Suprapubic skin (tissue), 4 donors: ENCODE data around the gene PIGZ. TPM values are rescaled to one million over a fixed set of nuclear protein-coding genes. Genes with fewer than 3 reads are reported as not detected.

Experiments
- DNase-seq, 2 donors: peaks; one replicate each; pipeline ENCODE4 v3.0.0-alpha.2; 2019; ENCODE audit warnings: low spot score in 2 of 2
- H3K27ac ChIP-seq: fragments of 200-600 bp; sonication (generic); one replicate; pipeline ENCODE4 v1.5.1; 2019
- H3K27me3 ChIP-seq: fragments of 200-600 bp; sonication (generic); one replicate; pipeline ENCODE4 v1.5.1; 2019
- H3K36me3 ChIP-seq: fragments of 200-600 bp; sonication (generic); one replicate; pipeline ENCODE4 v1.5.1; 2019
- H3K4me1 ChIP-seq: fragments of 200-600 bp; sonication (generic); one replicate; pipeline ENCODE4 v1.5.1; 2019
- H3K4me3 ChIP-seq: fragments of 200-600 bp; sonication (generic); one replicate; pipeline ENCODE4 v1.5.1; 2019; ENCODE audit warnings: mild to moderate bottlenecking
- H3K9me3 ChIP-seq: fragments of 200-600 bp; sonication (generic); one replicate; pipeline ENCODE4 v1.5.1; 2019
- EP300 ChIP-seq: sonication (generic); formaldehyde crosslinking; IDR thresholded peaks from one replicate; pipeline ENCODE4 v1.6.1; 2017; ENCODE audit warnings: antibody characterized with exemption
- POLR2A ChIP-seq, 2 donors: fragments of 450-650 bp; IDR thresholded peaks; one replicate each; pipeline ENCODE4 v1.6.1; 2017; ENCODE audit warnings: antibody characterized with exemption in 2 of 2, mild to moderate bottlenecking in 2 of 2, moderate library complexity in 2 of 2
- POLR2AphosphoS5 ChIP-seq, 3 donors: sonication (generic); formaldehyde crosslinking; IDR thresholded peaks; one replicate each; pipeline ENCODE4 v1.6.1; 2017; ENCODE audit warnings: antibody characterized with exemption in 3 of 3
- WGBS: methylation state at CpG from one replicate; pipeline ENCODE4 v1.1.5; 2018; 5-methylcytosine and 5-hydroxymethylcytosine counted together
- total RNA-seq, 4 donors: library from RNA; depleted of rRNA; stranded (reverse); fragments of >200 nt; gene quantifications; one replicate each; pipeline ENCODE4 v1.1.0, GENCODE V29; 2016
- TF ChIP-seq, protein P1 (sequence below), 2 donors: fragments of 200-600 bp in 1 of 2; fragments of 450-650 bp in 1 of 2; sonication (generic) in 1 of 2; IDR thresholded peaks; one replicate each; pipeline ENCODE4 v1.5.1; 2016 to 2019; ENCODE audit warnings: antibody characterized with exemption in 2 of 2, mild to moderate bottlenecking in 1 of 2, moderate library complexity in 1 of 2

Gene PIGZ
- total RNA-seq, 4 donors from 2014 or later, result 11.0 to 17.4 (median 13.3) TPM

DNA sequence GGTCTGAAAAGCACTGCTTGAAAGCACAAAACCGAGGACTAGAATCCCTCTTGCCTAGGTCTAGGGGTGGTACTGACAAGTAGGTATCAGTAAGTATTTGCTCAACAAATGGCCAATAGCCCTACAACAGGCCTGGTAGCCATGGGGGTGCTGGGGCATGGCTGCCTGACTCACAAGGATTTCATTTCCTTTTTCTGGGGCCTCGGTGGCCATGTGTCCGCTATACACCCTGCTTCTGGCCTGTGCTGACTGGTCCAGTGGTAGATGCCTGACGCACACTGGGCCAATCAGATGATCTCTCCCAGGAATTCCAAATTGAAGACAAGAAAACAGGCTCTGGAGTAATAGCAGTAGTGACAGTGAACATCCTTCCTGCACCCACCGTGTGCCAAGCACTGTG is 31.6 kb upstream of the PIGZ start:
- WGBS, result 83% methylated on average over 5 of the region's 5 CpGs

DNA sequence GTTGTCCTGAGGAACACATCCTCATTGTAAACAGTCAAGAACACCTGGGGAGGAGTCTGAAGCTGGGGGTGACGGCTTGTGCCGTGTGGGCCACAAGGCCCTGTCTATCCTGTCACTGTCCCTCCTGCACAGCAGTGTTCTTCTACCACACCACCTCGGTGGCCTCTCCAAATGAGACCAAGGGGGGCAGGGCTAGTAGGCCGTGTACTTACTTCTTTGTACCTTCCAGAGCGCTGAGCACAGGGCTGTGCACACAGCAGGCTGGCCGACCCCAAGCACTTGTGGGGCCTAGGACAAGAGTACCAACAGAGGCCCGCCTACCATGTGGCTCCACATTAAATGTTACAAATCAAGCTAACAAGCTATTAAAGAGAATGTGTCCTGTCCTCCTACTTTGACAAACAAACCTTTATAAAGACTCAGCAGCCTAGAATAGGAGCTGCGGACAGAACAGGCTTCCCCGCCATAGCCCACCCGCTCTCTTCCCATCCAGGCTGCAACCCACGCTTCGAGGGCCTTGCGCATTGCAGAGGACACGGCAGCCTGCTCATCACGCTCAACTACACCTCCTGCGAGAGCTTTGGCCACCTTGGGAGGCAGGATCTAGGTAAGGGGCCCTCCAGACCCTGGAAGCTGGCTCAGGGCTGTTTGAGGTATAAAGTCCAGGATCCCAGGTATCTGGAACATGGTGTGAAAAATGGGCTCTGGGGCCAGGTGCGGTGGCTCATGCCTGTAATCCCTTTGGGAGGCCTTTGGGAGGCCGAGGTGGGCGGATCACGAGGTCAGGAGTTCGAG is 30.5 kb upstream of the PIGZ start:
- H3K9me3 ChIP-seq, result no peaks in the 10 kb centered on the region
- peaks cover 28% of the 10 kb centered on the region for H3K4me1 ChIP-seq
- 96% methylated on average over 21 of the region's 21 CpGs for WGBS
- no peak overlapping the region for H3K4me3 ChIP-seq
- no peak overlapping the region for H3K27ac ChIP-seq
- H3K36me3 ChIP-seq, result no peaks in the 10 kb centered on the region
- TF ChIP-seq EP300 (no peak), POLR2AphosphoS5 (IDR thresholded peaks at IDR 0.05) (no peak), POLR2A (IDR thresholded peaks at IDR 0.05) (no peak)
- TF ChIP-seq, protein P1, sequence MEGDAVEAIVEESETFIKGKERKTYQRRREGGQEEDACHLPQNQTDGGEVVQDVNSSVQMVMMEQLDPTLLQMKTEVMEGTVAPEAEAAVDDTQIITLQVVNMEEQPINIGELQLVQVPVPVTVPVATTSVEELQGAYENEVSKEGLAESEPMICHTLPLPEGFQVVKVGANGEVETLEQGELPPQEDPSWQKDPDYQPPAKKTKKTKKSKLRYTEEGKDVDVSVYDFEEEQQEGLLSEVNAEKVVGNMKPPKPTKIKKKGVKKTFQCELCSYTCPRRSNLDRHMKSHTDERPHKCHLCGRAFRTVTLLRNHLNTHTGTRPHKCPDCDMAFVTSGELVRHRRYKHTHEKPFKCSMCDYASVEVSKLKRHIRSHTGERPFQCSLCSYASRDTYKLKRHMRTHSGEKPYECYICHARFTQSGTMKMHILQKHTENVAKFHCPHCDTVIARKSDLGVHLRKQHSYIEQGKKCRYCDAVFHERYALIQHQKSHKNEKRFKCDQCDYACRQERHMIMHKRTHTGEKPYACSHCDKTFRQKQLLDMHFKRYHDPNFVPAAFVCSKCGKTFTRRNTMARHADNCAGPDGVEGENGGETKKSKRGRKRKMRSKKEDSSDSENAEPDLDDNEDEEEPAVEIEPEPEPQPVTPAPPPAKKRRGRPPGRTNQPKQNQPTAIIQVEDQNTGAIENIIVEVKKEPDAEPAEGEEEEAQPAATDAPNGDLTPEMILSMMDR (IDR thresholded peaks at IDR 0.05), result no peak
- peak in 1 of 2 donors; percentile 53 for DNase-seq
- H3K27me3 ChIP-seq, result no peaks in the 10 kb centered on the region

More for the DNA sequence above, 31.6 kb upstream of the PIGZ start:
- Histone ChIP-seq H3K27me3 (no peaks in the 10 kb centered on the region), H3K27ac (no peak overlapping the region), H3K9me3 (no peaks in the 10 kb centered on the region), H3K4me1 (peaks cover 29% of the 10 kb centered on the region), H3K36me3 (no peaks in the 10 kb centered on the region), H3K4me3 (no peak overlapping the region)
- peak in 1 of 2 donors; percentile 56 for DNase-seq
- TF ChIP-seq EP300 (no peak), POLR2AphosphoS5 (IDR thresholded peaks at IDR 0.05) (no peak), POLR2A (IDR thresholded peaks at IDR 0.05) (no peak)
- TF ChIP-seq, protein P1 (IDR thresholded peaks at IDR 0.05), result no peak

DNA sequence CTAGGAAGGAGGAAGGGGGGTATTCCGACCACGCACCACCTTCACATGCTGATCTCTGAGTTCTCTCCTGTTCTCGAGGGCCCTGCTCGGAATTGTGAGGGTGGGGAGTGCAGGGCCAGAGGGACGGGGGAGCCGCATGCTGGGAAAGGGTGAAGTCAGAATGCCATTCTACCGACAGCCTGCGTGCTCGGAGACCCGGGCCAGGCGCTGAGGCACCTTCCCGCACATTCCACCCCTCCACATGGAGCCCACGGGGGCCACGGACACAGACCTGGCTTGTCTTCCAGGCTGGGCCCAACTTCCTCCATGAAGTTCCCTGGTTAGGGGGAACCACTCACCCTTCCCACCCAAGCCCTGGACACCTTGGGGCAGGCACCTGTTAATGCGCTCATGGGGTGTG is 28.7 kb upstream of the PIGZ start:
- Histone ChIP-seq H3K27ac (peak overlapping the region; percentile 4), H3K36me3 (no peaks in the 10 kb centered on the region), H3K4me1 (peaks cover 15% of the 10 kb centered on the region), H3K9me3 (no peaks in the 10 kb centered on the region), H3K4me3 (no peak overlapping the region), H3K27me3 (no peaks in the 10 kb centered on the region)
- WGBS, result 84% methylated on average over 13 of the region's 15 CpGs
- TF ChIP-seq, protein P1 (IDR thresholded peaks at IDR 0.05), result no peak
- DNase-seq, result peak; percentile 48 to 64

DNA sequence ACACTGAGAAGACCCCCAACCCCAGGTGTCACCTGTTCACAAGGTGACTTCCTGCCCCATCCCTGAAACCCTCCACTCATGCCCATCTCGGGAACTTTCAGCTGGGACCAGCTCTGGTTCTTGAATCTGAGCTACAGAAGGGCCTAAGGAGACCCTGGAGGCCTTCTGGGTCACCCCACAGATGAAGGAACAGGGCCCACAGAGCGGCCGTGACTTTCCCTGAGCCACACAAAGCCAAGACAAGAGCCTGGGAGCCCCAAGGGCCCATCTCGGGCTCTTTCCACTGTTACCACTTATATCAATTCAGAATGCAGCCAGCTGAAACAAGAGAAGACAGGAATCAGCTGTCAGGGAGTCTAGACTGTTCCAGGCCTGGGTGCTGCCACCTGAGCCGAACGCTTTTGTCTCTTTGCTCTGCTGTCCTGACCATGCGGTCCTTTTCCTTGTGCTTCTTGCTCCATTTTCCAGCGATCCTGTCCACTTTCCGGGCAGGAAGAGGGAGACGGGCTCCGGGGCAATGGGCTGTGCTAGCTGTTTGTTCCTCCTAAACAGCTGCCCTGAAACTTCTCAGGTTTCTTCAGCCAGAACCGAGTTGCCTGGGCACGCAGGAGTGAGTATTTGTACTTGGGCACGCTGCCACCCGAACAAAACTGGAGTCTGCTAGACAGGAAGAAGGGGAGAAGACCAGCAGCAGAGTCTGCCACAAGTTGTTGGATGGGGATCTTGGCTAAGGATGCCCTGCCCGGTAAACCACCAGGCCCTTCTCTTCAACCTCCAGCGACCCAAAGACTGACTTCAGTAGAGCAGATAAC is 28.0 kb upstream of the PIGZ start:
- Histone ChIP-seq H3K9me3 (no peaks in the 10 kb centered on the region), H3K36me3 (no peaks in the 10 kb centered on the region), H3K4me1 (peaks cover 9% of the 10 kb centered on the region), H3K27me3 (no peaks in the 10 kb centered on the region), H3K27ac (peak overlapping the region; percentile 43), H3K4me3 (no peak overlapping the region)
- peak; percentile 57 to 74 for DNase-seq
- 47% methylated on average over 17 of the region's 17 CpGs for WGBS
- TF ChIP-seq EP300, result no peak

DNA sequence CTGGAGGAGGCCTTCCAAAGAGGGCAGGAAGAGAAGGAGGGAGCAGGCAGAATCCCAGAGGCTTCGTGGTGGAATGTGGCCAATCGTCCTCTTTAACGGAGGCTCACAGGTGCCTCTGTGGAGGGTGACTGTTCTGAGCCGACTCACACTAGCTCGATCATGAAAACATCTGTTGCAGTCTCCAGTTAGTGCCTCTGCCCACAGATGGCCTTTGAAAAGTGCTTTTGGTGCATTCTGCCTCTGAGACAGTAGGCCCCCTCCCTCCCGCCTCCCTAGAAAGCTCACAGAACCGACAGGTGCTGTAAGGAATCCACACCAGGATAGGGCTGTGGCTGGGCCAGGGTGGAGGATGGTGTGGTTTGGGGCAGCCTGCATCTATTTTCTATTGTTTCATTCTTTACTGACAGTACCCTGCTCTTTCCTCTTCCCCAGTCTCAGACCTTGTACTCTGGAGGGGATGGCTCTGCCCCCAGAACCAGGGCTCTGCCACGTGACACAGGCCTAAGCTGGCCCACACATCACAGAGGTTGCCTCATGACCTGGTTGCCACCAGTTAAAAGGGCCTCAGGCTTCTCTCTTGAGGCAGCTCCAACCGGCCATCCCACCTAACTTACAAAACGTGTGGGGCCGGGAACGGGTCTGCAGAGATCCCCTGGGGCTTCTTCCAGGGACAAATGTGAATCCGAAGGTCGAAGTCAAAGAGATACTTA is 27.2 kb upstream of the PIGZ start:
- Histone ChIP-seq H3K27ac (no peak overlapping the region), H3K4me3 (no peak overlapping the region), H3K9me3 (no peaks in the 10 kb centered on the region), H3K36me3 (no peaks in the 10 kb centered on the region), H3K4me1 (peaks cover 8% of the 10 kb centered on the region), H3K27me3 (no peaks in the 10 kb centered on the region)
- peak; percentile 31 to 47 for DNase-seq
- no peak for TF ChIP-seq POLR2AphosphoS5 (IDR thresholded peaks at IDR 0.05)
- TF ChIP-seq EP300, result no peak
- TF ChIP-seq, protein P1 (IDR thresholded peaks at IDR 0.05), result no peak
- no peak for TF ChIP-seq POLR2A (IDR thresholded peaks at IDR 0.05)
- WGBS, result 73% methylated on average over 13 of the region's 14 CpGs
